HG03558 (cell line): ENCODE measurements around the gene SNRPA1.
A peak's percentile ranks its signal among the peaks of the same experiment; 100 is the strongest.
"Not testable (repeated sequence)": the region's sequence is repeated elsewhere in the genome, so short reads cannot be mapped to it uniquely, and the experiment has no call there.

Source experiments
- ATAC-seq: cut with Tn5 transposase; IDR thresholded peaks from one replicate; pipeline ENCODE4 v1.9.1; 2021; ENCODE audit warnings: moderate number of reproducible peaks; ENCODE audit not compliant: unreplicated experiment; ENCODE audit errors: extremely low read depth

The SNRPA1 gene

GRCh38 chr15:101296418-101297405 lies 1.7 kb upstream of the SNRPA1 start:
- no peak for ATAC-seq

GRCh38 chr15:101295607-101296161 lies 636 bp upstream of the SNRPA1 start:
- no peak for ATAC-seq

- ATAC-seq: no peak
Measured at GRCh38 chr15:101293122-101293521, 1.9 kb downstream of the SNRPA1 start.

- no peak for ATAC-seq
Measured at GRCh38 chr15:101288905-101289513, 6.0 kb downstream of the SNRPA1 start.

DNA sequence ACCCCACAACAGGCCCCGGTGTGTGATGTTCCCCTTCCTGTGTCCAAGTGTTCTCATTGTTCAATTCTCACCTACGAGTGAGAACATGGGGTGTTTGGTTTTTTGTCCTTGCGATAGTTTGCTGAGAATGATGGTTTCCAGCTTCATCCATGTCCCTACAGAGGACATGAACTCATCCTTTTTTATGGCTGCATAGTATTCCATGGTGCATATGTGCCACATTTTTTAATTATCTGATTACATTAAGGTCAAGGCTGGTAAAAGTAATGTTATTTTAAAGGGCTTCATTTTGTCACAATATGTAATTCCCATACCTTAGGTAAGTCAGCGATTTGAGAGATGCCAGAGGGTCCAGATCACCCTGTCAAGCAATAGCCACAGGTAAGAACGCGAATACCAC lies 7.7 kb downstream of the SNRPA1 start:
- ATAC-seq: not testable (repeated sequence)

GRCh38 chr15:101286471-101287114 lies 8.5 kb downstream of the SNRPA1 start:
- ATAC-seq: no peak

- no peak for ATAC-seq
Measured at GRCh38 chr15:101283931-101284330, 11.1 kb downstream of the SNRPA1 start.

DNA sequence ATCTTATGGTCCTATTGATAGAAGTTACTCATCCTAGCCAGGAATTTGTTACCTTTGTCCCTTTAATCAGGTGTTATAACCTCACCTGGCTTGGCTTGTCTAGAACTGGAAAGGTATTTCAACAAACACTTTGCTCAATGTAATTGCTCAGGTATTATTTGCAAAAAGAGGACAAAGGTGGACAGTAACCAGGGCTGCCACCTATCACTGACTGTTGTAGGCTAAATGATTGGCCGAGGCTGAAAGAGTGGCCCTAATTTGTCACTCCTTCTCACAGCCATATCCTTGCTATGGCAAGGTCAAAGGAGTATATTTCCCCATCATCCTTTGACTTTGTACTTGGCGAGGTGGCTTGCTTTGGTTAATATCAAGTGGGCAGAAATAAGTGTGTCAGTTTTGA lies 15.0 kb downstream of the SNRPA1 start:
- ATAC-seq: no peak

- no peak for ATAC-seq
Measured at GRCh38 chr15:101277943-101278564, 17.0 kb downstream of the SNRPA1 start.

GRCh38 chr15:101277038-101277822 lies 17.8 kb downstream of the SNRPA1 start, which contains the start of gene SELENOS:
Gene SELENOS, minus strand, starts transcription at chr15:101277485. Its CDS starts 68 bp downstream, at chr15:101277417.
- ATAC-seq: peak; percentile 59

GRCh38 chr15:101276501-101277037 lies 18.5 kb downstream of the SNRPA1 start:
- no peak for ATAC-seq

DNA sequence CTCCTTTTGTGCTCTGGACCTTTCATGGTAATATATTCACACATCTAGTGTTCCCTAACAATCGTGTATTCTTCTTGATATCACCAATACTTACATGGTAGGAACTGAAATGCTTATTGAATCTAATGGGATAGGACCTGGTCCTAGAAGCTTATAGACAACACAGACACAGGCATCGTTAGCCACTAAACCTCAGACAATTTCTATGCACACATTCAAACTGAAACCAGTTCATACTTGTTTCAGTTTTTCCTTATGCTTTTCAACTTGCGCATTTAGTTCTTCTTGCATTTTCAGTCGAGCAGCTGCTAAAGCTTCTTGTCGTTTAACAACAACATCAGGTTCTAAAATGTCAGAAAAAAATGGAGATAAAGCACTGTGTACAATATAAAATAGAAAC lies 20.0 kb downstream of the SNRPA1 start:
- ATAC-seq: peak; percentile 39

DNA sequence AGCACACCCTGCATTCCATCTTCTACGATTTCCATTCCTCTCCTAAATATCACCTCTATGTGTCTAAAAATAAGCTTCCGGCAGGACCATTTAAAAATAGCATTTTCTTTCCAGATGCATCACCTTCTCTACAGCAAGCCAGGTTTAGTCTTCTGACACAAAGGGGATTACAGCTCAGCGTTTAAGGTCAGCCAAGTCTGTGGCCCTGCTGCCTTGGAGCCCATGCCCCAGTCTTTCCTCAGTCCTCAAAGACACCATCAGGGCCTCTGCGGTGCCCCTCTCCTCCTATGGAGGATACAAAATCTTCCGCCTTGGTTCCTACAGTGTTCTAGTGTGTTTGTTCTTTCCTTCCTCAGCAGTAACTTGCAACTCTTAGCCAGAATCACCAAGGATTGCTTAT lies 21.5 kb downstream of the SNRPA1 start:
- ATAC-seq: no peak

DNA sequence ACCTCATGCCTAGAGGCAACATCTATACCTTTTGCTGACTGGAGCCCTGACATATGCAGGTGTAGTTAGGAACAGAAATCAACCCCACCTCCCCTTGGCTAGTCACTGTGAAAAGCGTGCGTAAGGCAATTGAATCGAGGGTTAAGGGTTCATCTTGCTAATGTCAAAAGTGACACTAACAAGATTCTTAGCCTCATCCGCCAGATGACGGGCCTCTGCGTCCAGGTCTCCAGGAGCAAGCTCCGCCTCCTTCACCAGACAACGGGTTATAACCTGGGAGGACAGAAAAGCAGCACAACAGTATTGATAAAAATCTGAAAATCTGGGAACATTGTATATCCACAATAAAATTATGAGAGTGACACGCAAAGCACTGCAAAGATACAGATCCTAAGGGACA lies 22.5 kb downstream of the SNRPA1 start:
- no peak for ATAC-seq

- no peak for ATAC-seq
Measured at GRCh38 chr15:101269479-101270223, 25.4 kb downstream of the SNRPA1 start.

- no peak for ATAC-seq
Measured at GRCh38 chr15:101267320-101268104, 27.5 kb downstream of the SNRPA1 start.

GRCh38 chr15:101266787-101267186 lies 28.3 kb downstream of the SNRPA1 start:
- ATAC-seq: no peak

DNA sequence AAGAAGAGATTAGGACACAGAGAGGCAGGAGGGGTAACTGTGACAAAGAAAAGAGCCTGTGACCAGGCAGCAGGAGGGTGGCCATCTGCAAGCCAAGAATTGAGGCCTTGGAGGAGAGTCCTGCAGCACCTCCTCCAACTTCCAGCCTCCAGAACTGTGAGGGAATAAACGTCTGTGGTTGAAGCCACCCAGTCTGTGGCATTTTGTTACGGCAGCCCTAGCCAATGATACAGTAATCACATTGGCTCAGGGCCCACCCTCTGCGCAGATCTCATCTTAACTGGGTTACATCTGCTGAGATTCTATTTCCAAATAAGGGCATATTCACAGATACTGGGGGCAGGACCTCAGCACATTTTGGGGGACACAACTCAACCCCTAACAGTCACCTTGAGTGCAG lies 29.0 kb downstream of the SNRPA1 start:
- no peak for ATAC-seq
